ENCODE results near the gene RASGRF1. TPM values are rescaled to one million over a fixed set of nuclear protein-coding genes. Genes with fewer than 3 reads are reported as not detected.

The RASGRF1 gene
- polyA plus RNA-seq, 3 donors = 0.11 TPM; not detected in 2

- Histone ChIP-seq H3K36me3 (replicated peaks in 1 of 2; ENCODE audit: control insufficient read depth in 1 of 2, insufficient read depth in 2 of 2, low read length in 2 of 2) (no peaks in the 10 kb centered on the region), H2AFZ (ENCODE audit: insufficient read depth, low read depth, low read length, poor library complexity, severe bottlenecking) (no peak overlapping the region), H3K27me3 (ENCODE audit: control insufficient read depth in 2 of 2, insufficient read depth in 2 of 2, low read length in 2 of 2) (peaks cover 0 to 8% of the 10 kb centered on the region in 2 donors), H3K9ac (ENCODE audit: insufficient read depth, low read length, poor library complexity, severe bottlenecking) (no peak overlapping the region), H3K79me2 (ENCODE audit: insufficient read depth, low read length) (no peaks in the 10 kb centered on the region), H3K9me3 (replicated peaks in 1 of 2; ENCODE audit: control insufficient read depth in 1 of 2, insufficient read depth in 1 of 2, low read length in 2 of 2) (no peaks in the 10 kb centered on the region), H3K4me3 (replicated peaks in 1 of 3; ENCODE audit: low read depth in 2 of 3, low read length in 3 of 3) (no peak overlapping the region), H4K20me1 (ENCODE audit: insufficient read depth, low read length) (no peaks in the 10 kb centered on the region), H3K27ac (ENCODE audit: low read depth in 1 of 2, low read length in 2 of 2) (no peak overlapping the region), H3K4me2 (replicated peaks; ENCODE audit: extremely low read depth, low read length, poor library complexity, severe bottlenecking) (no peak overlapping the region), H3K4me1 (ENCODE audit: control insufficient read depth in 1 of 2, insufficient read depth in 2 of 2, low read length in 2 of 2) (no peaks in the 10 kb centered on the region)
- Mint-ChIP-seq H3K4me3 (peak overlapping the region in 1 of 2 donors; percentile 32), H3K9me3 (peaks cover 0 to 2% (median 0%) of the 10 kb centered on the region in 7 donors), H3K4me1 (peaks cover 7% of the 10 kb centered on the region), H3K27ac (no peak overlapping the region), H3K36me3 (no peaks in the 10 kb centered on the region), H3K27me3 (ENCODE audit: low read depth in 3 of 3) (peaks cover 20 to 26% (median 25%) of the 10 kb centered on the region in 3 donors)
- TF ChIP-seq, protein P1, sequence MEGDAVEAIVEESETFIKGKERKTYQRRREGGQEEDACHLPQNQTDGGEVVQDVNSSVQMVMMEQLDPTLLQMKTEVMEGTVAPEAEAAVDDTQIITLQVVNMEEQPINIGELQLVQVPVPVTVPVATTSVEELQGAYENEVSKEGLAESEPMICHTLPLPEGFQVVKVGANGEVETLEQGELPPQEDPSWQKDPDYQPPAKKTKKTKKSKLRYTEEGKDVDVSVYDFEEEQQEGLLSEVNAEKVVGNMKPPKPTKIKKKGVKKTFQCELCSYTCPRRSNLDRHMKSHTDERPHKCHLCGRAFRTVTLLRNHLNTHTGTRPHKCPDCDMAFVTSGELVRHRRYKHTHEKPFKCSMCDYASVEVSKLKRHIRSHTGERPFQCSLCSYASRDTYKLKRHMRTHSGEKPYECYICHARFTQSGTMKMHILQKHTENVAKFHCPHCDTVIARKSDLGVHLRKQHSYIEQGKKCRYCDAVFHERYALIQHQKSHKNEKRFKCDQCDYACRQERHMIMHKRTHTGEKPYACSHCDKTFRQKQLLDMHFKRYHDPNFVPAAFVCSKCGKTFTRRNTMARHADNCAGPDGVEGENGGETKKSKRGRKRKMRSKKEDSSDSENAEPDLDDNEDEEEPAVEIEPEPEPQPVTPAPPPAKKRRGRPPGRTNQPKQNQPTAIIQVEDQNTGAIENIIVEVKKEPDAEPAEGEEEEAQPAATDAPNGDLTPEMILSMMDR (IDR thresholded peaks at IDR 0.05) = no peak
- no peak for DNase-seq
- WGBS (ENCODE audit: insufficient coverage) = 82% methylated on average over 8 of the region's 11 CpGs
- intact Hi-C loops (cut with micrococcal nuclease) = no loop called here
Measured at GRCh38 chr15:79035111-79035601, 55.4 kb downstream of the RASGRF1 start.

- intact Hi-C loops (cut with micrococcal nuclease) = loop anchor here in 1 of 2 donors (5.0 kb wide), 1 partner anchor 148 kb away; no protein-coding TSS in a partner anchor
- no peaks in the 10 kb centered on the region for H3K4me1 ChIP-seq (ENCODE audit: control insufficient read depth in 1 of 2, insufficient read depth in 2 of 2, low read length in 2 of 2)
- no peak overlapping the region for H3K27ac ChIP-seq (ENCODE audit: low read depth in 1 of 2, low read length in 2 of 2)
- Mint-ChIP-seq H3K27me3 (ENCODE audit: low read depth in 3 of 3) (peaks cover 20 to 26% (median 25%) of the 10 kb centered on the region in 3 donors), H3K4me1 (peaks cover 7% of the 10 kb centered on the region), H3K9me3 (peaks cover 0 to 1% (median 0%) of the 10 kb centered on the region in 7 donors), H3K27ac (no peak overlapping the region), H3K4me3 (no peak overlapping the region), H3K36me3 (no peaks in the 10 kb centered on the region)
- H3K9me3 ChIP-seq (replicated peaks in 1 of 2; ENCODE audit: control insufficient read depth in 1 of 2, insufficient read depth in 1 of 2, low read length in 2 of 2) = no peaks in the 10 kb centered on the region
- no peaks in the 10 kb centered on the region for H3K79me2 ChIP-seq (ENCODE audit: insufficient read depth, low read length)
- TF ChIP-seq, protein P1 (IDR thresholded peaks at IDR 0.05) = no peak
- WGBS (ENCODE audit: insufficient coverage) = no CpG with 5 or more reads among the region's 1 CpG
- H4K20me1 ChIP-seq (ENCODE audit: insufficient read depth, low read length) = no peaks in the 10 kb centered on the region
- H3K4me2 ChIP-seq (replicated peaks; ENCODE audit: extremely low read depth, low read length, poor library complexity, severe bottlenecking) = no peak overlapping the region
- H3K4me3 ChIP-seq (replicated peaks in 1 of 3; ENCODE audit: low read depth in 2 of 3, low read length in 3 of 3) = no peak overlapping the region
- no peak overlapping the region for H3K9ac ChIP-seq (ENCODE audit: insufficient read depth, low read length, poor library complexity, severe bottlenecking)
- no peak overlapping the region for H2AFZ ChIP-seq (ENCODE audit: insufficient read depth, low read depth, low read length, poor library complexity, severe bottlenecking)
- no peak for DNase-seq
- peaks cover 0 to 8% of the 10 kb centered on the region in 2 donors for H3K27me3 ChIP-seq (ENCODE audit: control insufficient read depth in 2 of 2, insufficient read depth in 2 of 2, low read length in 2 of 2)
- no peaks in the 10 kb centered on the region for H3K36me3 ChIP-seq (replicated peaks in 1 of 2; ENCODE audit: control insufficient read depth in 1 of 2, insufficient read depth in 2 of 2, low read length in 2 of 2)
Measured at GRCh38 chr15:79034284-79034683, 56.3 kb downstream of the RASGRF1 start.
